ENCODE measurements around the gene NBL1.

The NBL1 gene

GRCh38 chr1:19698181-19698580 lies 54.1 kb downstream of the NBL1 start:
- Histone ChIP-seq H3K9me3 (ENCODE audit: control insufficient read depth, low read length) (no peaks in the 10 kb centered on the region), H3K27me3 (ENCODE audit: control insufficient read depth, insufficient read depth, low read length) (no peaks in the 10 kb centered on the region), H3K79me2 (peaks cover 2% of the 10 kb centered on the region), H3K27ac (no peak overlapping the region), H2AFZ (no peak overlapping the region), H3K4me1 (no peaks in the 10 kb centered on the region), H3K4me3 (ENCODE audit: low read depth, low read length) (no peak overlapping the region), H3K9ac (no peak overlapping the region), H3K4me2 (ENCODE audit: low read length) (no peak overlapping the region), H3K36me3 (ENCODE audit: control insufficient read depth, insufficient read depth, low read length) (no peaks in the 10 kb centered on the region)
- TF ChIP-seq, protein P1, sequence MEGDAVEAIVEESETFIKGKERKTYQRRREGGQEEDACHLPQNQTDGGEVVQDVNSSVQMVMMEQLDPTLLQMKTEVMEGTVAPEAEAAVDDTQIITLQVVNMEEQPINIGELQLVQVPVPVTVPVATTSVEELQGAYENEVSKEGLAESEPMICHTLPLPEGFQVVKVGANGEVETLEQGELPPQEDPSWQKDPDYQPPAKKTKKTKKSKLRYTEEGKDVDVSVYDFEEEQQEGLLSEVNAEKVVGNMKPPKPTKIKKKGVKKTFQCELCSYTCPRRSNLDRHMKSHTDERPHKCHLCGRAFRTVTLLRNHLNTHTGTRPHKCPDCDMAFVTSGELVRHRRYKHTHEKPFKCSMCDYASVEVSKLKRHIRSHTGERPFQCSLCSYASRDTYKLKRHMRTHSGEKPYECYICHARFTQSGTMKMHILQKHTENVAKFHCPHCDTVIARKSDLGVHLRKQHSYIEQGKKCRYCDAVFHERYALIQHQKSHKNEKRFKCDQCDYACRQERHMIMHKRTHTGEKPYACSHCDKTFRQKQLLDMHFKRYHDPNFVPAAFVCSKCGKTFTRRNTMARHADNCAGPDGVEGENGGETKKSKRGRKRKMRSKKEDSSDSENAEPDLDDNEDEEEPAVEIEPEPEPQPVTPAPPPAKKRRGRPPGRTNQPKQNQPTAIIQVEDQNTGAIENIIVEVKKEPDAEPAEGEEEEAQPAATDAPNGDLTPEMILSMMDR (IDR thresholded peaks at IDR 0.05) = no peak

GRCh38 chr1:19700079-19700777 lies 56.1 kb downstream of the NBL1 start:
- no peaks in the 10 kb centered on the region for H3K9me3 ChIP-seq (ENCODE audit: control insufficient read depth, low read length)
- H3K9ac ChIP-seq = no peak overlapping the region
- no peak overlapping the region for H2AFZ ChIP-seq
- H3K27ac ChIP-seq = no peak overlapping the region
- H3K4me2 ChIP-seq (ENCODE audit: low read length) = no peak overlapping the region
- H3K4me3 ChIP-seq (ENCODE audit: low read depth, low read length) = no peak overlapping the region
- no peaks in the 10 kb centered on the region for H3K27me3 ChIP-seq (ENCODE audit: control insufficient read depth, insufficient read depth, low read length)
- TF ChIP-seq, protein P1 (IDR thresholded peaks at IDR 0.05) = no peak
- no peaks in the 10 kb centered on the region for H3K4me1 ChIP-seq
- H3K36me3 ChIP-seq (ENCODE audit: control insufficient read depth, insufficient read depth, low read length) = no peaks in the 10 kb centered on the region
- peaks cover 2% of the 10 kb centered on the region for H3K79me2 ChIP-seq

GRCh38 chr1:19703280-19703679 lies 59.2 kb downstream of the NBL1 start:
- no peaks in the 10 kb centered on the region for H3K27me3 ChIP-seq (ENCODE audit: control insufficient read depth, insufficient read depth, low read length)
- H3K4me3 ChIP-seq (ENCODE audit: low read depth, low read length) = no peak overlapping the region
- H3K9ac ChIP-seq = no peak overlapping the region
- H3K9me3 ChIP-seq (ENCODE audit: control insufficient read depth, low read length) = no peaks in the 10 kb centered on the region
- no peaks in the 10 kb centered on the region for H3K36me3 ChIP-seq (ENCODE audit: control insufficient read depth, insufficient read depth, low read length)
- no peaks in the 10 kb centered on the region for H3K4me1 ChIP-seq
- no peak overlapping the region for H3K4me2 ChIP-seq (ENCODE audit: low read length)
- H3K79me2 ChIP-seq = peaks cover 2% of the 10 kb centered on the region
- H2AFZ ChIP-seq = no peak overlapping the region
- TF ChIP-seq, protein P1 (IDR thresholded peaks at IDR 0.05) = no peak
- H3K27ac ChIP-seq = no peak overlapping the region

GRCh38 chr1:19704247-19705113 lies 60.4 kb downstream of the NBL1 start:
- Histone ChIP-seq H3K27me3 (ENCODE audit: control insufficient read depth, insufficient read depth, low read length) (no peaks in the 10 kb centered on the region), H3K9ac (no peak overlapping the region), H3K4me2 (ENCODE audit: low read length) (peak overlapping the region; percentile 51), H2AFZ (no peak overlapping the region), H3K4me3 (ENCODE audit: low read depth, low read length) (no peak overlapping the region), H3K9me3 (ENCODE audit: control insufficient read depth, low read length) (no peaks in the 10 kb centered on the region), H3K36me3 (ENCODE audit: control insufficient read depth, insufficient read depth, low read length) (no peaks in the 10 kb centered on the region), H3K4me1 (no peaks in the 10 kb centered on the region), H3K79me2 (peaks cover 2% of the 10 kb centered on the region), H3K27ac (peak overlapping the region; percentile 56)
- TF ChIP-seq, protein P1 (IDR thresholded peaks at IDR 0.05) = peak; percentile 82

Measured in parathyroid adenoma (tissue), 2 donors.